ENCODE data around the gene RNF26.

The RNF26 gene
- total RNA-seq, result 9.3 to 21.1 (median 12.5) reads per million in 3 donors

DNA sequence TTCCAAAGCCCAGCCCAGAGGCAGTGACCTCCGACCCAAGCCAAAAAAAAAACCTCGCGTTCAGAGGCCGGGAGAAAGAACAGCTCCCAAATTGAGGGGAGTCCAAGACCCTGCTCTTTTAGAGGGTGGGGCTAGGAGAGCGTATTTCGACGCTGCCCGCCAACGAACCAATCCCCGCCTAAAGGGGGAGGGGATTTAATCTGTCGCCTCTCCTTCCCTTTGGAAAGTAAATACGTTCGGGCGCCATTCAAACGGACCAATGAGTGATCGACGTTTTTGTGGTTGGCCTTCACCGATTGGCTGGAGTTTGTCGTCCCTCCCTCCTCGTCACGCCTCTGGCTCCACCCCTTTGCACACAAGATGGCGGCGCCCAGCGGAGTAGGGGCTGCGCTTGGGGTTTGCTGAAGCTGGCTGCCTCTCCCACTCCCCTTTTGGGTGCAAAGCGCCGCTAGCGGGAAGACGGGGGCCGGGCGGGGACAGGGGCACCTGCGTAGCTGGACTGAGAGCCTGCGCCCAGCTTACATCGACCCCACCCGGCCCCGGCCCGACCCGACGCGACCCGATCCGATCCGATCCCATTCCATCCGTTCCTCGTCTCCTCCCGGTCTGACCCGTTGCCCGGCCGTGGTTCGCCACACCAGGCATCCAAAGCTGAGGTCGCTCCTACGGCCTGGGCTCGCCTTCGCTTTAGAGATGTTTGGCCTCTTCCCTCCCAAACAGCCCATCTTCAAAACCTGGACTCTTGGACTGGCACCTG is at the start of gene RNF26:
TSS of gene RNF26 (plus strand) at position 354 of the 757 bp plus-strand sequence. CDS start 596 bp downstream, outside the sequence.
- Histone ChIP-seq H3K36me3 (ENCODE audit: control insufficient read depth, insufficient read depth, low read length) (no peaks in the 10 kb centered on the region), H3K4me1 (ENCODE audit: control insufficient read depth, insufficient read depth, low read length, poor library complexity, severe bottlenecking) (peaks cover 10% of the 10 kb centered on the region)
- DNase-seq, result peak; percentile 90 to 94 (median 91)

GRCh38 chr11:119285431-119285830 is 48.9 kb upstream of the RNF26 start:
- H3K27me3 ChIP-seq (replicated peaks; ENCODE audit: control insufficient read depth, insufficient read depth, low read length, poor library complexity, severe bottlenecking), result no peaks in the 10 kb centered on the region
- DNase-seq, result no peak
- H3K36me3 ChIP-seq (ENCODE audit: control insufficient read depth, insufficient read depth, low read length), result peaks cover 29% of the 10 kb centered on the region
- no peak overlapping the region for H3K4me3 ChIP-seq (ENCODE audit: insufficient read depth, low read depth, low read length, poor library complexity, severe bottlenecking)
- no peaks in the 10 kb centered on the region for H3K9me3 ChIP-seq (ENCODE audit: control insufficient read depth, low read length)
- H3K27ac ChIP-seq (ENCODE audit: insufficient read depth, low read length, poor library complexity, severe bottlenecking), result no peak overlapping the region
- peaks cover 4% of the 10 kb centered on the region for H3K4me1 ChIP-seq (ENCODE audit: control insufficient read depth, insufficient read depth, low read length, poor library complexity, severe bottlenecking)

More for the DNA sequence above, at the start of gene RNF26:
- peak within 1 kb of the TSS; percentile 77 for H3K27ac ChIP-seq (ENCODE audit: insufficient read depth, low read length, poor library complexity, severe bottlenecking)
- peaks cover 8% of the 10 kb centered on the region for H3K27me3 ChIP-seq (replicated peaks; ENCODE audit: control insufficient read depth, insufficient read depth, low read length, poor library complexity, severe bottlenecking)
- no peaks in the 10 kb centered on the region for H3K9me3 ChIP-seq (ENCODE audit: control insufficient read depth, low read length)
- peak within 1 kb of the TSS; percentile 93 for H3K4me3 ChIP-seq (ENCODE audit: insufficient read depth, low read depth, low read length, poor library complexity, severe bottlenecking)

DNA sequence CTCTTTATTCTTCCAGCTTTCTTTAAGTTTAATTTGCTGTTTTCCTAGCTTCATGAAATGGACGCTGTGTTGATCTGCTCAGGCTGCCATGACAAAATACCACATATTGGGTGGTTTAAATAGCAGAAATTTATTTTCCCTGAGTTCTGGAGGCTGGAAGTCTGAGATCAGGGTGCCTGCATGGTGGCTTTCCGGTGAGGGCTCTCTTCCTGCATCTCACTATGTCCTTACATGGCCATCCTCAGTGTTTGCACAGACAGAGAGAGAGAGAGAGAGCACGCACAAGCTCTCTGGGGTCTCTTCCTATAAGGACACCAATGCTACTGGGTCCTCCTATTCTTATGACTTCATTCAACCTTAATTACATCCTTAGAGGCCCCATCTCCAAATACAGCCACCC is 46.1 kb upstream of the RNF26 start:
- no peak for DNase-seq
- H3K9me3 ChIP-seq (ENCODE audit: control insufficient read depth, low read length), result no peaks in the 10 kb centered on the region
- H3K36me3 ChIP-seq (ENCODE audit: control insufficient read depth, insufficient read depth, low read length), result peaks cover 38% of the 10 kb centered on the region
- H3K27ac ChIP-seq (ENCODE audit: insufficient read depth, low read length, poor library complexity, severe bottlenecking), result no peak overlapping the region
- no peaks in the 10 kb centered on the region for H3K27me3 ChIP-seq (replicated peaks; ENCODE audit: control insufficient read depth, insufficient read depth, low read length, poor library complexity, severe bottlenecking)
- H3K4me3 ChIP-seq (ENCODE audit: insufficient read depth, low read depth, low read length, poor library complexity, severe bottlenecking), result no peak overlapping the region
- H3K4me1 ChIP-seq (ENCODE audit: control insufficient read depth, insufficient read depth, low read length, poor library complexity, severe bottlenecking), result peaks cover 4% of the 10 kb centered on the region

GRCh38 chr11:119290894-119291497 is 43.3 kb upstream of the RNF26 start:
- H3K36me3 ChIP-seq (ENCODE audit: control insufficient read depth, insufficient read depth, low read length), result peaks cover 29% of the 10 kb centered on the region
- no peaks in the 10 kb centered on the region for H3K9me3 ChIP-seq (ENCODE audit: control insufficient read depth, low read length)
- H3K4me3 ChIP-seq (ENCODE audit: insufficient read depth, low read depth, low read length, poor library complexity, severe bottlenecking), result no peak overlapping the region
- H3K27ac ChIP-seq (ENCODE audit: insufficient read depth, low read length, poor library complexity, severe bottlenecking), result no peak overlapping the region
- no peak for DNase-seq
- H3K27me3 ChIP-seq (replicated peaks; ENCODE audit: control insufficient read depth, insufficient read depth, low read length, poor library complexity, severe bottlenecking), result no peaks in the 10 kb centered on the region
- H3K4me1 ChIP-seq (ENCODE audit: control insufficient read depth, insufficient read depth, low read length, poor library complexity, severe bottlenecking), result no peaks in the 10 kb centered on the region

DNA sequence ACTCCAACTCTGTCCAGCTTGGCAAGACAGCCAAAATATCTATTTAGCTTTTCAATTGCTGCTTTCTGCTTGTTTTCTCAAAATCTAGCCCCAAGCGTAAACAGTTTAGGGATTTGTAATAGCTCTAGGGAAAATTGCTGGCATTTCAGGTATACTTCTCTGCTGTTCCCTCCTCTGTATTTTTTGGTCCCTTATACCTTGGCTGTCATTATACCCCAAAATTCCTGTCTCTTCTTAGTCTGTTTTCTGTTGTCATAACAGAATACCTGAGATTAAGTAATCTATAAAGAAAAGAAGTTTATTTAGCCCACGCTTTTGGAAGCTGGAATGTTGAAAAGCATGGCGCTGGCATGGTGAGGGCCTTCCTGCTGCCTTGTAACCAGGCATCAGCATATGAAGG is 40.9 kb upstream of the RNF26 start:
- Histone ChIP-seq H3K27me3 (replicated peaks; ENCODE audit: control insufficient read depth, insufficient read depth, low read length, poor library complexity, severe bottlenecking) (no peaks in the 10 kb centered on the region), H3K4me3 (ENCODE audit: insufficient read depth, low read depth, low read length, poor library complexity, severe bottlenecking) (no peak overlapping the region), H3K36me3 (ENCODE audit: control insufficient read depth, insufficient read depth, low read length) (peaks cover 31% of the 10 kb centered on the region), H3K4me1 (ENCODE audit: control insufficient read depth, insufficient read depth, low read length, poor library complexity, severe bottlenecking) (no peaks in the 10 kb centered on the region), H3K9me3 (ENCODE audit: control insufficient read depth, low read length) (no peaks in the 10 kb centered on the region), H3K27ac (ENCODE audit: insufficient read depth, low read length, poor library complexity, severe bottlenecking) (no peak overlapping the region)
- no peak for DNase-seq

GRCh38 chr11:119295178-119295577 is 39.1 kb upstream of the RNF26 start:
- H3K36me3 ChIP-seq (ENCODE audit: control insufficient read depth, insufficient read depth, low read length), result peaks cover 44% of the 10 kb centered on the region
- H3K9me3 ChIP-seq (ENCODE audit: control insufficient read depth, low read length), result no peaks in the 10 kb centered on the region
- no peak overlapping the region for H3K4me3 ChIP-seq (ENCODE audit: insufficient read depth, low read depth, low read length, poor library complexity, severe bottlenecking)
- no peak for DNase-seq
- no peaks in the 10 kb centered on the region for H3K27me3 ChIP-seq (replicated peaks; ENCODE audit: control insufficient read depth, insufficient read depth, low read length, poor library complexity, severe bottlenecking)
- no peaks in the 10 kb centered on the region for H3K4me1 ChIP-seq (ENCODE audit: control insufficient read depth, insufficient read depth, low read length, poor library complexity, severe bottlenecking)
- no peak overlapping the region for H3K27ac ChIP-seq (ENCODE audit: insufficient read depth, low read length, poor library complexity, severe bottlenecking)

DNA sequence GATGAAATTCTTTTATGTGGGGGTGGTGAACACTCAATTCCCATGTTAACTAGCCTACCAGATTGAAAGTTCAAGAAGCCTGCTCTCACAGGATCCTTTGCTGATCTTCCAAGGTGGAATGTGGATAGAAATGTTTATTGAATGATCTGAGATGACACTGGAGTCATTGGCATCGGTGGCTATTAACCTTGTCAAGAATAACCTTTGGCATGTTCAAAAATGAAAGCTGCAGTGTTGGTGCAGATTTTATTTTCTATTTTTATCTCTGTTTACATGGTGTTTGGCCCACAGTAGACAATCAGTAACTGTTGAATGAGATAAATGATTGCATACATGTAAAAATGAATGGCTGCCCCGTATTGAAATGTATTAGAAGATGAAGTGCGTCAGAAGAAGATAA is 36.4 kb upstream of the RNF26 start:
- H3K4me3 ChIP-seq (ENCODE audit: insufficient read depth, low read depth, low read length, poor library complexity, severe bottlenecking), result no peak overlapping the region
- DNase-seq, result no peak
- no peaks in the 10 kb centered on the region for H3K4me1 ChIP-seq (ENCODE audit: control insufficient read depth, insufficient read depth, low read length, poor library complexity, severe bottlenecking)
- H3K27ac ChIP-seq (ENCODE audit: insufficient read depth, low read length, poor library complexity, severe bottlenecking), result no peak overlapping the region
- peaks cover 62% of the 10 kb centered on the region for H3K36me3 ChIP-seq (ENCODE audit: control insufficient read depth, insufficient read depth, low read length)
- H3K27me3 ChIP-seq (replicated peaks; ENCODE audit: control insufficient read depth, insufficient read depth, low read length, poor library complexity, severe bottlenecking), result no peaks in the 10 kb centered on the region
- no peaks in the 10 kb centered on the region for H3K9me3 ChIP-seq (ENCODE audit: control insufficient read depth, low read length)

DNA sequence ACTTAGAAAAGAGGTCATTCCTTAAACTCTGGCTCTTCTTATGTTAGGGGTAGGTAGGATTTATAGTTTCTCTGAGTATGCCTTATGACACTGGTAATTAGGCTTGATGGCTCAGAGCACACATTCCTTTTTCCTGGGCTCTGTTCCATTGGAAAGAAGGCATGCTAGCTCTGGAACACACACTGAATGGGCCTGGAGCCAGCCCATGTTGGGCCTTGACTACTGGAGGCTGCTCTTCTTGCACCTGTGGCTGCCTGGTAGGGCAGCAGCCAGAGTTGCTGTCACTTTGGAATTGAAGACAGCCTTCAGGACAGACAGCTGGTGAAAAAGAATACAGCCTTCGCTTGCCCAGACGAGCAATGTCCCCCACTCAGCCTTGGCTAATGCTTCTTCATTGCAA is 35.6 kb upstream of the RNF26 start:
- Histone ChIP-seq H3K4me1 (ENCODE audit: control insufficient read depth, insufficient read depth, low read length, poor library complexity, severe bottlenecking) (no peaks in the 10 kb centered on the region), H3K36me3 (ENCODE audit: control insufficient read depth, insufficient read depth, low read length) (peaks cover 70% of the 10 kb centered on the region), H3K27me3 (replicated peaks; ENCODE audit: control insufficient read depth, insufficient read depth, low read length, poor library complexity, severe bottlenecking) (no peaks in the 10 kb centered on the region), H3K9me3 (ENCODE audit: control insufficient read depth, low read length) (no peaks in the 10 kb centered on the region), H3K27ac (ENCODE audit: insufficient read depth, low read length, poor library complexity, severe bottlenecking) (no peak overlapping the region), H3K4me3 (ENCODE audit: insufficient read depth, low read depth, low read length, poor library complexity, severe bottlenecking) (no peak overlapping the region)
- no peak for DNase-seq

- DNase-seq, result no peak
- Histone ChIP-seq H3K27me3 (replicated peaks; ENCODE audit: control insufficient read depth, insufficient read depth, low read length, poor library complexity, severe bottlenecking) (no peaks in the 10 kb centered on the region), H3K4me3 (ENCODE audit: insufficient read depth, low read depth, low read length, poor library complexity, severe bottlenecking) (no peak overlapping the region), H3K27ac (ENCODE audit: insufficient read depth, low read length, poor library complexity, severe bottlenecking) (no peak overlapping the region), H3K4me1 (ENCODE audit: control insufficient read depth, insufficient read depth, low read length, poor library complexity, severe bottlenecking) (no peaks in the 10 kb centered on the region), H3K36me3 (ENCODE audit: control insufficient read depth, insufficient read depth, low read length) (peaks cover 76% of the 10 kb centered on the region), H3K9me3 (ENCODE audit: control insufficient read depth, low read length) (no peaks in the 10 kb centered on the region)
These were observed 34.9 kb upstream of the RNF26 start for GRCh38 chr11:119299416-119299815.

- Histone ChIP-seq H3K9me3 (ENCODE audit: control insufficient read depth, low read length) (no peaks in the 10 kb centered on the region), H3K36me3 (ENCODE audit: control insufficient read depth, insufficient read depth, low read length) (peaks cover 77% of the 10 kb centered on the region), H3K4me3 (ENCODE audit: insufficient read depth, low read depth, low read length, poor library complexity, severe bottlenecking) (no peak overlapping the region), H3K4me1 (ENCODE audit: control insufficient read depth, insufficient read depth, low read length, poor library complexity, severe bottlenecking) (no peaks in the 10 kb centered on the region), H3K27me3 (replicated peaks; ENCODE audit: control insufficient read depth, insufficient read depth, low read length, poor library complexity, severe bottlenecking) (no peaks in the 10 kb centered on the region), H3K27ac (ENCODE audit: insufficient read depth, low read length, poor library complexity, severe bottlenecking) (no peak overlapping the region)
- DNase-seq, result no peak
These were observed 33.9 kb upstream of the RNF26 start for GRCh38 chr11:119300198-119300964.

Measured in effector memory CD4-positive, alpha-beta T cell (primary cell).